ENCODE results near the gene DNAJC8.

Gene DNAJC8

GRCh38 chr1:28199328-28200233, 33.2 kb downstream of the DNAJC8 start:
- H3K4me3 ChIP-seq (ENCODE audit: low read length) = no peak overlapping the region
- H3K27ac ChIP-seq (ENCODE audit: low read depth, low read length) = no peak overlapping the region
- H3F3A ChIP-seq (ENCODE audit: control insufficient read depth, insufficient read depth) = 0 out of 2 replicates have a peak, but pooled peaks cover 2% of the 10 kb centered on the region
- H3K36me3 ChIP-seq (ENCODE audit: control insufficient read depth, low read length) = peaks cover 56% of the 10 kb centered on the region
- H3K9me2 ChIP-seq (replicated peaks; ENCODE audit: control insufficient read depth, low read length) = no peaks in the 10 kb centered on the region
- H3K4me2 ChIP-seq (ENCODE audit: low read length) = no peak overlapping the region
- no peaks in the 10 kb centered on the region for H4K20me1 ChIP-seq (ENCODE audit: control insufficient read depth, insufficient read depth, low read depth, low read length)
- no peaks in the 10 kb centered on the region for H3K79me2 ChIP-seq (ENCODE audit: control insufficient read depth, low read length)
- TF ChIP-seq EZH2phosphoT487 (IDR thresholded peaks at IDR 0.05; ENCODE audit: borderline replicate concordance, low read length) (no peak), CTCF (IDR thresholded peaks at IDR 0.05; ENCODE audit: low read depth, low read length, poor library complexity, severe bottlenecking) (no peak)
- H3K27me3 ChIP-seq (ENCODE audit: control insufficient read depth, low read length) = no peaks in the 10 kb centered on the region
- no peaks in the 10 kb centered on the region for H3K4me1 ChIP-seq (ENCODE audit: control insufficient read depth, low read length)
- no peaks in the 10 kb centered on the region for H3K9me3 ChIP-seq (ENCODE audit: control insufficient read depth, insufficient read depth, low read length)

- Histone ChIP-seq H3K27ac (ENCODE audit: low read depth, low read length) (no peak overlapping the region), H3K27me3 (ENCODE audit: control insufficient read depth, low read length) (no peaks in the 10 kb centered on the region), H4K20me1 (ENCODE audit: control insufficient read depth, insufficient read depth, low read depth, low read length) (no peaks in the 10 kb centered on the region), H3K9me2 (replicated peaks; ENCODE audit: control insufficient read depth, low read length) (no peaks in the 10 kb centered on the region), H3K4me3 (ENCODE audit: low read length) (no peak overlapping the region), H3K4me2 (ENCODE audit: low read length) (no peak overlapping the region), H3K36me3 (ENCODE audit: control insufficient read depth, low read length) (peaks cover 40% of the 10 kb centered on the region), H3K79me2 (ENCODE audit: control insufficient read depth, low read length) (no peaks in the 10 kb centered on the region), H3K9me3 (ENCODE audit: control insufficient read depth, insufficient read depth, low read length) (no peaks in the 10 kb centered on the region), H3K4me1 (ENCODE audit: control insufficient read depth, low read length) (peaks cover 5% of the 10 kb centered on the region; the same call in 1 of the 2 replicates), H3F3A (ENCODE audit: control insufficient read depth, insufficient read depth) (0 out of 2 replicates have a peak, but pooled peaks cover 2% of the 10 kb centered on the region)
- TF ChIP-seq EZH2phosphoT487 (IDR thresholded peaks at IDR 0.05; ENCODE audit: borderline replicate concordance, low read length) = no peak
- TF ChIP-seq CTCF (IDR thresholded peaks at IDR 0.05; ENCODE audit: low read depth, low read length, poor library complexity, severe bottlenecking) = no peak
Observed at GRCh38 chr1:28197682-28198415, 35.0 kb downstream of the DNAJC8 start.

- Histone ChIP-seq H4K20me1 (ENCODE audit: control insufficient read depth, insufficient read depth, low read depth, low read length) (no peaks in the 10 kb centered on the region), H3K4me2 (ENCODE audit: low read length) (no peak overlapping the region)
- TF ChIP-seq CTCF (IDR thresholded peaks at IDR 0.05; ENCODE audit: low read depth, low read length, poor library complexity, severe bottlenecking) (no peak), EZH2phosphoT487 (IDR thresholded peaks at IDR 0.05; ENCODE audit: borderline replicate concordance, low read length) (no peak)
Observed at GRCh38 chr1:28196330-28196729, 36.5 kb downstream of the DNAJC8 start.

More at GRCh38 chr1:28196330-28196729, 36.5 kb downstream of the DNAJC8 start:
- H3K36me3 ChIP-seq (ENCODE audit: control insufficient read depth, low read length) = peaks cover 35% of the 10 kb centered on the region
- no peak overlapping the region for H3K4me3 ChIP-seq (ENCODE audit: low read length)
- H3K9me2 ChIP-seq (replicated peaks; ENCODE audit: control insufficient read depth, low read length) = no peaks in the 10 kb centered on the region
- H3K79me2 ChIP-seq (ENCODE audit: control insufficient read depth, low read length) = no peaks in the 10 kb centered on the region
- no peaks in the 10 kb centered on the region for H3K9me3 ChIP-seq (ENCODE audit: control insufficient read depth, insufficient read depth, low read length)
- 0 out of 2 replicates have a peak, but pooled peaks cover 2% of the 10 kb centered on the region for H3F3A ChIP-seq (ENCODE audit: control insufficient read depth, insufficient read depth)
- peaks cover 5% of the 10 kb centered on the region; the same call in 1 of the 2 replicates for H3K4me1 ChIP-seq (ENCODE audit: control insufficient read depth, low read length)
- no peak overlapping the region for H3K27ac ChIP-seq (ENCODE audit: low read depth, low read length)
- H3K27me3 ChIP-seq (ENCODE audit: control insufficient read depth, low read length) = no peaks in the 10 kb centered on the region

Data from DOHH2 (cell line).